ENCODE data around the gene SDHAF2.

Gene SDHAF2

GRCh38 chr11:61403658-61404057, 26.3 kb upstream of the SDHAF2 start:
- peaks cover 13% of the 10 kb centered on the region; the same call in 1 of the 2 replicates for H3K36me3 ChIP-seq (ENCODE audit: insufficient read depth)
- H3K27me3 ChIP-seq (ENCODE audit: insufficient read depth, low read depth), result no peaks in the 10 kb centered on the region
- H3K9ac ChIP-seq, result no peak overlapping the region
- H3K4me3 ChIP-seq (IDR thresholded peaks at IDR 0.05; ENCODE audit: insufficient read depth, low read depth, low read length), result no peak overlapping the region
- no peak overlapping the region for H3K4me2 ChIP-seq
- no peaks in the 10 kb centered on the region for H3K4me1 ChIP-seq (ENCODE audit: low read depth, poor library complexity, severe bottlenecking)
- no peaks in the 10 kb centered on the region for H4K20me1 ChIP-seq (ENCODE audit: insufficient read depth)
- no peak overlapping the region for H3K27ac ChIP-seq
- H3K79me2 ChIP-seq (ENCODE audit: insufficient read depth, low read depth), result no peaks in the 10 kb centered on the region
- TF ChIP-seq CTCF (conservative IDR thresholded peaks at IDR 0.05; ENCODE audit: low read depth, low read length), result no peak
- H2AFZ ChIP-seq (ENCODE audit: low read depth), result no peak overlapping the region

- Histone ChIP-seq H3K27me3 (ENCODE audit: insufficient read depth, low read depth) (no peaks in the 10 kb centered on the region), H3K27ac (no peak overlapping the region), H3K36me3 (ENCODE audit: insufficient read depth) (peaks cover 13% of the 10 kb centered on the region; the same call in 1 of the 2 replicates), H3K9ac (no peak overlapping the region), H2AFZ (ENCODE audit: low read depth) (no peak overlapping the region), H3K4me1 (ENCODE audit: low read depth, poor library complexity, severe bottlenecking) (no peaks in the 10 kb centered on the region), H3K4me2 (no peak overlapping the region), H4K20me1 (ENCODE audit: insufficient read depth) (no peaks in the 10 kb centered on the region), H3K4me3 (IDR thresholded peaks at IDR 0.05; ENCODE audit: insufficient read depth, low read depth, low read length) (no peak overlapping the region), H3K79me2 (ENCODE audit: insufficient read depth, low read depth) (no peaks in the 10 kb centered on the region)
- no peak for TF ChIP-seq CTCF (conservative IDR thresholded peaks at IDR 0.05; ENCODE audit: low read depth, low read length)
These were observed 25.8 kb upstream of the SDHAF2 start for GRCh38 chr11:61404103-61404502.

GRCh38 chr11:61404641-61405040, 25.3 kb upstream of the SDHAF2 start:
- TF ChIP-seq CTCF (conservative IDR thresholded peaks at IDR 0.05; ENCODE audit: low read depth, low read length), result no peak
- H3K4me3 ChIP-seq (IDR thresholded peaks at IDR 0.05; ENCODE audit: insufficient read depth, low read depth, low read length), result no peak overlapping the region
- no peak overlapping the region for H2AFZ ChIP-seq (ENCODE audit: low read depth)
- H4K20me1 ChIP-seq (ENCODE audit: insufficient read depth), result no peaks in the 10 kb centered on the region
- no peaks in the 10 kb centered on the region for H3K27me3 ChIP-seq (ENCODE audit: insufficient read depth, low read depth)
- peaks cover 13% of the 10 kb centered on the region; the same call in 1 of the 2 replicates for H3K36me3 ChIP-seq (ENCODE audit: insufficient read depth)
- no peak overlapping the region for H3K9ac ChIP-seq
- no peak overlapping the region for H3K4me2 ChIP-seq
- H3K4me1 ChIP-seq (ENCODE audit: low read depth, poor library complexity, severe bottlenecking), result no peaks in the 10 kb centered on the region
- no peak overlapping the region for H3K27ac ChIP-seq
- H3K79me2 ChIP-seq (ENCODE audit: insufficient read depth, low read depth), result no peaks in the 10 kb centered on the region

- no peak for TF ChIP-seq CTCF (conservative IDR thresholded peaks at IDR 0.05; ENCODE audit: low read depth, low read length)
- Histone ChIP-seq H4K20me1 (ENCODE audit: insufficient read depth) (no peaks in the 10 kb centered on the region; the same call in 1 of the 2 replicates), H3K4me2 (no peak overlapping the region), H3K4me3 (IDR thresholded peaks at IDR 0.05; ENCODE audit: insufficient read depth, low read depth, low read length) (no peak overlapping the region), H3K9ac (no peak overlapping the region), H3K4me1 (ENCODE audit: low read depth, poor library complexity, severe bottlenecking) (no peaks in the 10 kb centered on the region), H3K27me3 (ENCODE audit: insufficient read depth, low read depth) (no peaks in the 10 kb centered on the region), H2AFZ (ENCODE audit: low read depth) (no peak overlapping the region), H3K27ac (no peak overlapping the region), H3K36me3 (ENCODE audit: insufficient read depth) (peaks cover 13% of the 10 kb centered on the region; the same call in 1 of the 2 replicates), H3K79me2 (ENCODE audit: insufficient read depth, low read depth) (no peaks in the 10 kb centered on the region)
These were observed 23.9 kb upstream of the SDHAF2 start for GRCh38 chr11:61406067-61406466.
